Esophagus squamous epithelium (tissue), 5 donors: ENCODE results near the gene TNFSF11. TPM values are rescaled to one million over a fixed set of nuclear protein-coding genes. Genes with fewer than 3 reads are reported as not detected.

ENCODE experiments used
- DNase-seq: peaks from one replicate; lab custom pipeline; 2025; lab: John Stamatoyannopoulos, UW
- H3K27ac ChIP-seq, 4 donors: fragments of 200-600 bp; sonication (generic); one replicate each; pipeline ENCODE4 v1.5.1; 2016 to 2019; ENCODE audit warnings: mild to moderate bottlenecking in 1 of 4
- H3K27me3 ChIP-seq, 4 donors: fragments of 200-600 bp; sonication (generic); 1 replicate in 3 of 4; 2 replicates in 1 of 4; pipeline versions ENCODE4 v1.5.1 to v1.6.0; 2017 to 2021; ENCODE audit warnings: antibody characterized with exemption in 1 of 4
- H3K36me3 ChIP-seq, 3 donors: fragments of 200-600 bp; sonication (generic); one replicate each; pipeline ENCODE4 v1.5.1; 2016 to 2019
- H3K4me1 ChIP-seq, 3 donors: fragments of 200-600 bp; sonication (generic); one replicate each; pipeline ENCODE4 v1.5.1; 2017 to 2019
- H3K4me3 ChIP-seq, 4 donors: fragments of 200-600 bp; sonication (generic); 1 replicate in 3 of 4; 2 replicates in 1 of 4; pipeline ENCODE4 v1.5.1; 2016 to 2019; ENCODE audit warnings: mild to moderate bottlenecking in 2 of 4, moderate library complexity in 1 of 4
- H3K9me3 ChIP-seq, 3 donors: fragments of 200-600 bp; sonication (generic); one replicate each; pipeline ENCODE4 v1.5.1; 2016 to 2019
- CTCF ChIP-seq, 6 experiments: fragments of 450-650 bp in 4 of 6; fragments of 200-600 bp in 2 of 6; sonication (generic) in 2 of 6; IDR thresholded peaks; one replicate each; pipeline ENCODE4 v1.5.1; 2016 to 2019; ENCODE audit warnings: antibody characterized with exemption in 6 of 6, mild to moderate bottlenecking in 4 of 6, moderate library complexity in 4 of 6
- POLR2A ChIP-seq, 4 donors: fragments of 450-650 bp; IDR thresholded peaks; one replicate each; pipeline ENCODE4 v1.6.1; 2017; ENCODE audit warnings: antibody characterized with exemption in 4 of 4, mild to moderate bottlenecking in 4 of 4, moderate library complexity in 3 of 4
- WGBS, 2 donors: methylation state at CpG; one replicate each; pipeline ENCODE4 v1.1.5; 2018; 5-methylcytosine and 5-hydroxymethylcytosine counted together
- intact Hi-C: fragments of 100-400 bp; cut with DNase I; formaldehyde crosslinking; loops from one replicate; pipeline ENCODE4 v1.15.0; 2022
- total RNA-seq, 4 donors: library from RNA; depleted of rRNA; stranded (reverse); fragments of >200 nt; gene quantifications; one replicate each; pipeline ENCODE4 v1.1.0, GENCODE V29; 2016
- donor health status: DM: yes; HTN: yes; CAD: no.

The TNFSF11 gene
- total RNA-seq, 4 donors from 2014 or later: 0.18 to 0.45 TPM; not detected in 2

DNA sequence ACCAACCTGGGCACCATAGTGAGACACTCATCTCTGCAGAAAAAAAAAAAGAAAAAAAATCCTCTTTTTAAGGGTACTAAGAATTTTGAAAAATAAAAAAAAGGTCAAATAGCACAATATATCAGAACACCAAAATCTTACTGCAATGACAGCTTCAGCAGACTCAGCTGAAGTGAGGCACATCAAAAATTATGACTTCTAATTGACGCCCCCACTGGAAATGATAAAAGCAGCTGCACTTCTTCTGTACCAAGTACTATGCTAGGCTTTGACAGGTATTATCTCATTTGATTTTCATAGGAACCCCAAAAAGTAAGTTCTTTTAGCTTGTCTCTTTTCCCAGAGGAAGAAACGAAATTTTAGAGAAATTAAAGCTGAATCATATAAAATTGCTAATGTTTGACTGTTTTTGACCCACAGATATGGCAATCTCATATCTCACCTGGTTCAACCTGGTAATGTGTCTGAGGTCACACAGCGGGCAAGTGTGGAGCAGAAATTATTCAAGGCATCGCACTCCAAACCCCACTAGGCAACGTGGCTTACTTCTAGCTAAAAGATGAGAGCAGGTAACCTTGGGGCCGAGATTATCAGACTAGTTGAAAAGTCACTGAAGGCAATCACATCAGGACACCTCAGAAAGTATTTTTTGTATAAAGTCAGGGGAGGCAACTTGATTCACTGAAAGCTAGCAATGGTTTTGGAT is 78.1 kb downstream of the TNFSF11 start:
- no peak overlapping the region for H3K27ac ChIP-seq
- no peak for DNase-seq
- 76 to 91% methylated on average over 6 of the region's 6 CpGs for WGBS, 2 donors
- no peak for TF ChIP-seq POLR2A (IDR thresholded peaks at IDR 0.05)
- no peak for TF ChIP-seq CTCF (IDR thresholded peaks at IDR 0.05)
- peaks cover 0 to 47% (median 0%) of the 10 kb centered on the region in 4 donors for H3K27me3 ChIP-seq
- H3K4me1 ChIP-seq: no peaks in the 10 kb centered on the region
- H3K36me3 ChIP-seq: no peaks in the 10 kb centered on the region
- no peaks in the 10 kb centered on the region for H3K9me3 ChIP-seq
- intact Hi-C loops: no loop called here
- no peak overlapping the region for H3K4me3 ChIP-seq

DNA sequence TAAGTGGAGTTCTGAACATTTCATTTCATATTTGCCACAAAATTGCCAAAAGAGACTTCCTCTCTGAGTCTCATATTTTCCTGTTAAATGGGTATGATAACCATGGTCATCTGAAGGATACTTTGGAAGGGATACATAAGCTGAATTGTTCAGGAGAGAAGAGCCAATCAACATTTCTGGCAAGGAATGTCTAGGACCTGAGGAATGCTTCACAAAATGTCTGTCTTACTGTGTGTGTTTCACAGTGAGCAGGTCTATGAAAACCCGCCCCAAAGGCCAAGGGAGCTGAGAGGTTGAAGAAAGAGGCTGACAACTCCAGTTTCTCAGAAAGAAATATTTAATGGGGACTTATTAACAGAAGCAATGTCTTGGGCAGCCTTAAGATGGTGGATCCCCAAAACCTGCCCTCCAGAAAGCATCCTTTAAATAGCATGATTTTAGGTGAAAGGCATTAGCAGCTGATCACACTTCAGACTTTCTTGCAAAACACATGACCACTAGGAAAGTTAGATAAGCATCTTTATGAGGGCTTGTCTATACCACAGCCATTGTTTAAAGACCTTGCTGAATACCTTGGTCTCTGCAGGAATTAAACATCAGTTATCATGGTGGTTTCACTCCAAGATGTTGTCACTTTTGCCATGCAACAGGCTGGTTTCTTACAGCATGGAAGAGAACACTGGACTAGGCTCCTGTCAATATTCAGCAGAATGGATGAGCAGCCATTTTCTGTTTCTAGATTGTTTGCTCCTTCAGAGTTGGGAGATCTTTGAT is 78.9 kb downstream of the TNFSF11 start:
- DNase-seq: no peak

GRCh38 chr13:42653679-42654078 is 79.7 kb downstream of the TNFSF11 start:
- Histone ChIP-seq H3K36me3 (no peaks in the 10 kb centered on the region), H3K4me3 (no peak overlapping the region), H3K4me1 (no peaks in the 10 kb centered on the region), H3K9me3 (no peaks in the 10 kb centered on the region), H3K27me3 (peaks cover 0 to 62% (median 0%) of the 10 kb centered on the region in 4 donors), H3K27ac (no peak overlapping the region)
- 40 to 60% methylated on average over 3 of the region's 3 CpGs for WGBS, 2 donors
- DNase-seq: no peak
- TF ChIP-seq POLR2A (IDR thresholded peaks at IDR 0.05) (no peak), CTCF (IDR thresholded peaks at IDR 0.05) (no peak)
- intact Hi-C loops: no loop called here

More for the DNA sequence above, 78.9 kb downstream of the TNFSF11 start:
- intact Hi-C loops: no loop called here
- Histone ChIP-seq H3K4me1 (no peaks in the 10 kb centered on the region), H3K36me3 (no peaks in the 10 kb centered on the region), H3K4me3 (no peak overlapping the region), H3K27ac (no peak overlapping the region), H3K27me3 (peaks cover 0 to 55% (median 0%) of the 10 kb centered on the region in 4 donors), H3K9me3 (no peaks in the 10 kb centered on the region)
- 83 to 100% methylated on average over 1 of the region's 1 CpG for WGBS, 2 donors
- TF ChIP-seq CTCF (IDR thresholded peaks at IDR 0.05): no peak
- TF ChIP-seq POLR2A (IDR thresholded peaks at IDR 0.05): no peak

DNA sequence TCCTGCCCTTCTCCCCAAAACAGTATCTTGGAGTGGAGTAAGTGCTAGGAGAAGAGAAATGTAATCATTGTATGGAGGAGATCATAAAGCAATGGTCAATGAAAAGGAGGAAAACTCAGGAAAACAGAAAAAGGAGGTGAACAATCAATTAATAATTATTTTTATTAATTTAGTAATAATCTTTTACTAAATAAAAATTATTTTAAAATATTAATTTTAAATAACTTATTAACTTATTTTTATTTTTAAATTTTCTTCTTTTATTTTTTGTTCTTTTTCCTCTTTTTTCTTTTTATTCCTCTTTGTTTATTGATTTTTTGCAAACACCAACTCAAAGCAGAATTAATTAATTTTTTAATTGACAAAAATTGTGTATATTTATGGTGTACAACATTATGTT is 80.3 kb downstream of the TNFSF11 start:
- H3K27me3 ChIP-seq: peaks cover 0 to 67% (median 0%) of the 10 kb centered on the region in 4 donors
- H3K9me3 ChIP-seq: no peaks in the 10 kb centered on the region
- TF ChIP-seq CTCF (IDR thresholded peaks at IDR 0.05): no peak
- TF ChIP-seq POLR2A (IDR thresholded peaks at IDR 0.05): no peak
- DNase-seq: no peak
- no peak overlapping the region for H3K27ac ChIP-seq
- H3K36me3 ChIP-seq: no peaks in the 10 kb centered on the region
- no peak overlapping the region for H3K4me3 ChIP-seq
- intact Hi-C loops: no loop called here
- H3K4me1 ChIP-seq: no peaks in the 10 kb centered on the region

DNA sequence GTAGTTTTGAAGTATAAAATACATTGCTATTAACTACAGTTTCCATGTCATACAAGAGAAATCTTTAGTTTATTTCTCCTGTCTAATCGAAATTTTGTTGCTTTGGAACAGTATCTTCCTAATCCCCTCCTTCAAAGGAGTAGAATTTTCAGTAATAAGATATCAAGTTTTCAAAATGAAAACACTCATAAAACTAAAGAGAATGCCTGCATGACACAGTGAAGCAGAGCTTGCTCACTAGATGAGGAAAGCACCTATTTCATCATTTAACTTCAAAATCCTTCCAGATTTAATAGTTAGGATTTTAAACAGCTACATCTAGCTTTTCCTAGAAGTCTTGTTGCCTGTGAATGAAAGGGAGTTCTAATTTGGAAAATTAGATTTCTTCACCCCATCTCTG is 80.8 kb downstream of the TNFSF11 start:
- intact Hi-C loops: no loop called here
- no peaks in the 10 kb centered on the region for H3K36me3 ChIP-seq
- H3K4me1 ChIP-seq: no peaks in the 10 kb centered on the region
- H3K9me3 ChIP-seq: no peaks in the 10 kb centered on the region
- TF ChIP-seq POLR2A (IDR thresholded peaks at IDR 0.05): no peak
- TF ChIP-seq CTCF (IDR thresholded peaks at IDR 0.05): no peak
- no peak overlapping the region for H3K4me3 ChIP-seq
- no peak overlapping the region for H3K27ac ChIP-seq
- 6 to 24% methylated on average over 1 of the region's 1 CpG for WGBS, 2 donors
- peaks cover 0 to 67% (median 0%) of the 10 kb centered on the region in 4 donors for H3K27me3 ChIP-seq
- DNase-seq: no peak
